Endometrium (tissue), 2 donors: ENCODE data around the gene PLCXD1.
"Not testable (repeated sequence)": the region's sequence is repeated elsewhere in the genome, so short reads cannot be mapped to it uniquely, and the experiment has no call there.

Experiments
- FAIRE-seq: peaks from 2 replicates; lab custom pipeline; 2012; peaks lifted over from hg19 to GRCh38; lab: Jason Lieb, UNC
- donor health status: control.
- donor health status: control.

Gene PLCXD1

GRCh38 chrX:262381-262909, 18.7 kb upstream of the PLCXD1 start:
- FAIRE-seq: no peak

- not testable (repeated sequence) for FAIRE-seq
These were observed 17.2 kb upstream of the PLCXD1 start for GRCh38 chrX:264006-264405.

GRCh38 chrX:264634-265455, 16.3 kb upstream of the PLCXD1 start:
- FAIRE-seq: no peak

GRCh38 chrX:265502-265901, 15.7 kb upstream of the PLCXD1 start:
- no peak for FAIRE-seq

GRCh38 chrX:267771-268261, 13.4 kb upstream of the PLCXD1 start:
- no peak for FAIRE-seq

GRCh38 chrX:270848-271367, 10.3 kb upstream of the PLCXD1 start:
- no peak for FAIRE-seq

- FAIRE-seq: no peak
These were observed 6.2 kb upstream of the PLCXD1 start for GRCh38 chrX:274904-275475.

- no peak for FAIRE-seq
These were observed 5.7 kb upstream of the PLCXD1 start for GRCh38 chrX:275476-275966.

GRCh38 chrX:275967-276580, 5.1 kb upstream of the PLCXD1 start:
- no peak for FAIRE-seq

GRCh38 chrX:276581-277201, 4.5 kb upstream of the PLCXD1 start:
- no peak for FAIRE-seq

GRCh38 chrX:279757-280604, 1.2 kb upstream of the PLCXD1 start:
- FAIRE-seq: not testable (repeated sequence)

- not testable (repeated sequence) for FAIRE-seq
These were observed 459 bp upstream of the PLCXD1 start for GRCh38 chrX:280722-281121.

- not testable (repeated sequence) for FAIRE-seq
These were observed 960 bp downstream of the PLCXD1 start for GRCh38 chrX:282000-282681.

GRCh38 chrX:283115-283845, 2.1 kb downstream of the PLCXD1 start:
- FAIRE-seq: no peak

GRCh38 chrX:285076-285677, 4.0 kb downstream of the PLCXD1 start:
- FAIRE-seq: no peak

GRCh38 chrX:287670-288069, 6.5 kb downstream of the PLCXD1 start:
- FAIRE-seq: no peak

GRCh38 chrX:288561-288991, 7.4 kb downstream of the PLCXD1 start:
- no peak for FAIRE-seq

GRCh38 chrX:290476-291166, 9.4 kb downstream of the PLCXD1 start:
- no peak for FAIRE-seq
